HEK293T (cell line): ENCODE data around the gene PLCB1.

Source experiments
- BHLHE40 ChIP-seq: fragments of 450-650 bp; IDR thresholded peaks from 2 replicates; pipeline ENCODE4 v1.6.1; 2016; ENCODE audit warnings: mild to moderate bottlenecking, moderate library complexity, borderline replicate concordance
- CTBP1 ChIP-seq: fragments of 450-650 bp; IDR thresholded peaks from 2 replicates; pipeline ENCODE4 v1.6.1; 2016; ENCODE audit warnings: borderline replicate concordance
- ELF4 ChIP-seq: fragments of 450-650 bp; IDR thresholded peaks from 2 replicates; pipeline ENCODE4 v1.6.1; 2017; ENCODE audit warnings: antibody characterized with exemption
- FOXA1 ChIP-seq: fragments of 450-650 bp; IDR thresholded peaks from 2 replicates; pipeline ENCODE4 v1.6.1; 2016; ENCODE audit warnings: mild to moderate bottlenecking
- FOXK2 ChIP-seq: fragments of 450-650 bp; IDR thresholded peaks from 2 replicates; pipeline ENCODE4 v1.6.1; 2016; ENCODE audit warnings: mild to moderate bottlenecking
- FOXM1 ChIP-seq: fragments of 450-650 bp; IDR thresholded peaks from 2 replicates; pipeline ENCODE4 v1.6.1; 2017; ENCODE audit warnings: mild to moderate bottlenecking, borderline replicate concordance
- L3MBTL2 ChIP-seq: fragments of 450-650 bp; conservative IDR thresholded peaks from 2 replicates; pipeline ENCODE4 v1.6.1; 2016; ENCODE audit warnings: mild to moderate bottlenecking
- LEF1 ChIP-seq: fragments of 450-650 bp; IDR thresholded peaks from 2 replicates; pipeline ENCODE4 v1.6.1; 2017; ENCODE audit warnings: mild to moderate bottlenecking, borderline replicate concordance
- SP1 ChIP-seq: fragments of 450-650 bp; IDR thresholded peaks from 2 replicates; pipeline ENCODE4 v1.6.1; 2017
- SUZ12 ChIP-seq: fragments of 450-650 bp; IDR thresholded peaks from 2 replicates; pipeline ENCODE4 v1.6.1; 2016; ENCODE audit warnings: mild to moderate bottlenecking
- TARDBP ChIP-seq: fragments of 450-650 bp; IDR thresholded peaks from 2 replicates; pipeline ENCODE4 v1.6.1; 2016
- ZNF384 ChIP-seq: fragments of 450-650 bp; IDR thresholded peaks from 2 replicates; pipeline ENCODE4 v1.6.1; 2016
- TF ChIP-seq, protein P1 (sequence below): fragments of 450-650 bp; IDR thresholded peaks from 2 replicates; pipeline ENCODE4 v1.6.1; 2016

DNA sequence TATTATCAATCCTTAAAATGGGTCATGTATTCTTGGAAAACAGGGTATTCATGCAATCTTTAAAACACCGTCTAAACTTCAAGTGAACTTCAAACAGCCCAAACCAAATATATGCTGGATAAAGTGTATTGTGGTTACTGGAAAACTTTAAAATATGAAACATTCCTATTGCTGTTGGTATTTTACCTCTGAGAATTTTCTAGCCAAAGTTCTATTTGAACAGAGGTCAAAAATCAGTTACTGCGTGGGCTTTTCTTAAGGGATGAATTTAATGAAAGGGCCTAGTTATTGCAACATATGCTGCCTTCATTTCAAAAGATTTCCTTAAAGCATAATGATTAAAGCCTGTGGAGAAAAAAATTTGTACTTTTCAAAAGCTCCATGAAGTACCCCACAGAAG lies 436.0 kb downstream of the PLCB1 start:
- TF ChIP-seq SP1 (no peak), ZNF384 (no peak), FOXK2 (no peak), BHLHE40 (no peak), L3MBTL2 (no peak), TARDBP (no peak), FOXM1 (no peak), FOXA1 (no peak), SUZ12 (no peak), ELF4 (no peak), LEF1 (no peak), CTBP1 (no peak)
- TF ChIP-seq, protein P1, sequence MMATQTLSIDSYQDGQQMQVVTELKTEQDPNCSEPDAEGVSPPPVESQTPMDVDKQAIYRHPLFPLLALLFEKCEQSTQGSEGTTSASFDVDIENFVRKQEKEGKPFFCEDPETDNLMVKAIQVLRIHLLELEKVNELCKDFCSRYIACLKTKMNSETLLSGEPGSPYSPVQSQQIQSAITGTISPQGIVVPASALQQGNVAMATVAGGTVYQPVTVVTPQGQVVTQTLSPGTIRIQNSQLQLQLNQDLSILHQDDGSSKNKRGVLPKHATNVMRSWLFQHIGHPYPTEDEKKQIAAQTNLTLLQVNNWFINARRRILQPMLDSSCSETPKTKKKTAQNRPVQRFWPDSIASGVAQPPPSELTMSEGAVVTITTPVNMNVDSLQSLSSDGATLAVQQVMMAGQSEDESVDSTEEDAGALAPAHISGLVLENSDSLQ = no peak
